ENCODE measurements around the gene CYTIP. TPM values are rescaled to one million over a fixed set of nuclear protein-coding genes. Genes with fewer than 3 reads are reported as not detected.
A peak's percentile ranks its signal among the peaks of the same experiment; 100 is the strongest.

Gene CYTIP
- 100 to 1,000 TPM; 276 to 363 (median 357) TPM for total RNA-seq
- total RNA-seq (2013) = 353 TPM

DNA sequence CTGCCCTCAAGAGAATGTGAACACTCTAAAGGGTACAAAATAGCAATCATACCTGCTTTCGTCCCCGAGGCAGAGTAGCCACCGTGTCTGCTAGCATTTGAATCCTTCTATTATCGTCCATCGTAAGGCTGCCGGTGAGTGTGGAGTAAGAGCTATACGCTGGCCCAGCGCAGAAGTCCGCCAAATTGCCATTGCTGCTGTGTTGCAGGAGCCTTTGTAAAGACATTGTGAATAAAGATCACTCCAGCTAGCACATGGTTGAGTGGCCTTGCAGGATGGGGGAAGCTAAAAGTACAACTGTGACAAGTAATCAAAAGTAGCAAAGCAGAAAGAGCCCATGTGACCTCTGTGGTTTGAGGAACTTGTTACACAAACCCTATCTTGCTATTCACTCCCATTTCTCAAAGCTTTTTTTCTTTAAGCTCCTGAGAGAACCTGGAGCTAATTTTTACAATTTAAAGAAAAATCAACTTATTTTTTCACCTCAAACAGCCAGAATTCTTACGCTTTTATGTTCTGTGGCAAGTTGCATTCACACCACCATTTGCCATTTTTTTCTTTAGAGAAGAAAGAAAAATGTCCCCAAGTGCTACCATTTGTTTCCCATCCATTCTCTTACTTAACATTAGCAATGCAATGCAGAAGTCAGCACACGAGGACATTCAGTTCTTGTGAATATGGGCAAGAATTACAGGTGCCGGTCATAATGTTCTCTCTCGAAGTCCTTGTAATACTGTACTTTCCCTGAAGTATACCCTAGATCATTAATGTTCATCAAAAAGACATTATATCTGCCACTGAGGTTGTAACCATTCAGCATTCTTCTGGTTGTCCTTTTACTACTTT, at the start of gene CYTIP:
Gene CYTIP, minus strand, starts transcription at position 295 of the 846 bp plus-strand sequence. Its CDS starts 69 bp downstream, at position 226.
- no peaks in the 10 kb centered on the region for H3K9me3 ChIP-seq (ENCODE audit: control insufficient read depth, insufficient read depth, low read length)
- H3K4me1 Mint-ChIP-seq = peaks cover 73 to 78% of the 10 kb centered on the region in 2 donors
- DNase-seq (peak; percentile 41 to 86), ATAC-seq (peak; percentile 27 to 65 (median 58))
- peak within 1 kb of the TSS; percentile 90 for H3K4me3 Mint-ChIP-seq
- no peaks in the 10 kb centered on the region for H3K27me3 Mint-ChIP-seq (ENCODE audit: low read depth in 2 of 2)
- H3K27me3 ChIP-seq (ENCODE audit: control insufficient read depth, insufficient read depth, low read length) = no peaks in the 10 kb centered on the region
- H3K4me1 ChIP-seq (ENCODE audit: control insufficient read depth, insufficient read depth, low read length) = peaks cover 21% of the 10 kb centered on the region
- peak within 1 kb of the TSS; percentile 93 for H3K27ac ChIP-seq (ENCODE audit: low read length)
- H3K9me3 Mint-ChIP-seq = no peaks in the 10 kb centered on the region
- peak within 1 kb of the TSS; percentile 92 to 94 for H3K27ac Mint-ChIP-seq
- H3K4me3 ChIP-seq (ENCODE audit: low read length) = peak within 1 kb of the TSS; percentile 93
- peaks cover 23% of the 10 kb centered on the region for H3K36me3 Mint-ChIP-seq
- H3K36me3 ChIP-seq (ENCODE audit: control insufficient read depth, insufficient read depth, low read length) = peaks cover 13% of the 10 kb centered on the region
- 7% methylated on average over 13 of the region's 13 CpGs for WGBS (ENCODE audit: insufficient coverage)
- TF ChIP-seq, protein P1, sequence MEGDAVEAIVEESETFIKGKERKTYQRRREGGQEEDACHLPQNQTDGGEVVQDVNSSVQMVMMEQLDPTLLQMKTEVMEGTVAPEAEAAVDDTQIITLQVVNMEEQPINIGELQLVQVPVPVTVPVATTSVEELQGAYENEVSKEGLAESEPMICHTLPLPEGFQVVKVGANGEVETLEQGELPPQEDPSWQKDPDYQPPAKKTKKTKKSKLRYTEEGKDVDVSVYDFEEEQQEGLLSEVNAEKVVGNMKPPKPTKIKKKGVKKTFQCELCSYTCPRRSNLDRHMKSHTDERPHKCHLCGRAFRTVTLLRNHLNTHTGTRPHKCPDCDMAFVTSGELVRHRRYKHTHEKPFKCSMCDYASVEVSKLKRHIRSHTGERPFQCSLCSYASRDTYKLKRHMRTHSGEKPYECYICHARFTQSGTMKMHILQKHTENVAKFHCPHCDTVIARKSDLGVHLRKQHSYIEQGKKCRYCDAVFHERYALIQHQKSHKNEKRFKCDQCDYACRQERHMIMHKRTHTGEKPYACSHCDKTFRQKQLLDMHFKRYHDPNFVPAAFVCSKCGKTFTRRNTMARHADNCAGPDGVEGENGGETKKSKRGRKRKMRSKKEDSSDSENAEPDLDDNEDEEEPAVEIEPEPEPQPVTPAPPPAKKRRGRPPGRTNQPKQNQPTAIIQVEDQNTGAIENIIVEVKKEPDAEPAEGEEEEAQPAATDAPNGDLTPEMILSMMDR (IDR thresholded peaks at IDR 0.05) = no peak
- intact Hi-C loops (cut with micrococcal nuclease) = loop anchor here (2.0 to 5.0 kb wide), 3 partner anchors 25 to 117 kb away; partner anchors contain the start of gene ERMN

GRCh38 chr2:157492189-157492773, 48.4 kb upstream of the CYTIP start:
- no peak overlapping the region for H3K4me3 ChIP-seq (ENCODE audit: low read length)
- WGBS (ENCODE audit: insufficient coverage) = 29% methylated on average over 5 of the region's 5 CpGs
- H3K27me3 ChIP-seq (ENCODE audit: control insufficient read depth, insufficient read depth, low read length) = no peaks in the 10 kb centered on the region
- Mint-ChIP-seq H3K27ac (no peak overlapping the region), H3K4me1 (peaks cover 0 to 16% of the 10 kb centered on the region in 2 donors), H3K36me3 (no peaks in the 10 kb centered on the region), H3K9me3 (no peaks in the 10 kb centered on the region), H3K4me3 (no peak overlapping the region), H3K27me3 (ENCODE audit: low read depth in 2 of 2) (peaks cover 0 to under 1% of the 10 kb centered on the region in 2 donors)
- H3K9me3 ChIP-seq (ENCODE audit: control insufficient read depth, insufficient read depth, low read length) = no peaks in the 10 kb centered on the region
- intact Hi-C loops (cut with micrococcal nuclease) = no loop called here
- ATAC-seq (peak; percentile 84 to 99 (median 95)), DNase-seq (peak; percentile 44 to 85)
- H3K4me1 ChIP-seq (ENCODE audit: control insufficient read depth, insufficient read depth, low read length) = no peaks in the 10 kb centered on the region
- H3K36me3 ChIP-seq (ENCODE audit: control insufficient read depth, insufficient read depth, low read length) = no peaks in the 10 kb centered on the region
- TF ChIP-seq, protein P1 (IDR thresholded peaks at IDR 0.05) = peak; percentile 86
- H3K27ac ChIP-seq (ENCODE audit: low read length) = no peak overlapping the region

- peaks cover 0 to 5% of the 10 kb centered on the region in 2 donors for H3K27me3 Mint-ChIP-seq (ENCODE audit: low read depth in 2 of 2)
These were observed 46.1 kb upstream of the CYTIP start for GRCh38 chr2:157489983-157490382.

More at GRCh38 chr2:157489983-157490382, 46.1 kb upstream of the CYTIP start:
- Mint-ChIP-seq H3K36me3 (no peaks in the 10 kb centered on the region), H3K27ac (no peak overlapping the region), H3K4me1 (peaks cover 0 to 16% of the 10 kb centered on the region in 2 donors), H3K9me3 (no peaks in the 10 kb centered on the region), H3K4me3 (no peak overlapping the region)
- intact Hi-C loops (cut with micrococcal nuclease) = no loop called here
- no CpG with 5 or more reads among the region's 1 CpG for WGBS (ENCODE audit: insufficient coverage)
- ATAC-seq (no peak), DNase-seq (no peak)
- Histone ChIP-seq H3K36me3 (ENCODE audit: control insufficient read depth, insufficient read depth, low read length) (no peaks in the 10 kb centered on the region), H3K27me3 (ENCODE audit: control insufficient read depth, insufficient read depth, low read length) (no peaks in the 10 kb centered on the region), H3K27ac (ENCODE audit: low read length) (no peak overlapping the region), H3K9me3 (ENCODE audit: control insufficient read depth, insufficient read depth, low read length) (no peaks in the 10 kb centered on the region), H3K4me3 (ENCODE audit: low read length) (no peak overlapping the region), H3K4me1 (ENCODE audit: control insufficient read depth, insufficient read depth, low read length) (no peaks in the 10 kb centered on the region)
- TF ChIP-seq, protein P1 (IDR thresholded peaks at IDR 0.05) = no peak

Measured in natural killer cell (primary cell).